ENCODE data around the gene FAM193A. TPM values are rescaled to one million over a fixed set of nuclear protein-coding genes. Genes with fewer than 3 reads are reported as not detected.

The FAM193A gene, protein sequence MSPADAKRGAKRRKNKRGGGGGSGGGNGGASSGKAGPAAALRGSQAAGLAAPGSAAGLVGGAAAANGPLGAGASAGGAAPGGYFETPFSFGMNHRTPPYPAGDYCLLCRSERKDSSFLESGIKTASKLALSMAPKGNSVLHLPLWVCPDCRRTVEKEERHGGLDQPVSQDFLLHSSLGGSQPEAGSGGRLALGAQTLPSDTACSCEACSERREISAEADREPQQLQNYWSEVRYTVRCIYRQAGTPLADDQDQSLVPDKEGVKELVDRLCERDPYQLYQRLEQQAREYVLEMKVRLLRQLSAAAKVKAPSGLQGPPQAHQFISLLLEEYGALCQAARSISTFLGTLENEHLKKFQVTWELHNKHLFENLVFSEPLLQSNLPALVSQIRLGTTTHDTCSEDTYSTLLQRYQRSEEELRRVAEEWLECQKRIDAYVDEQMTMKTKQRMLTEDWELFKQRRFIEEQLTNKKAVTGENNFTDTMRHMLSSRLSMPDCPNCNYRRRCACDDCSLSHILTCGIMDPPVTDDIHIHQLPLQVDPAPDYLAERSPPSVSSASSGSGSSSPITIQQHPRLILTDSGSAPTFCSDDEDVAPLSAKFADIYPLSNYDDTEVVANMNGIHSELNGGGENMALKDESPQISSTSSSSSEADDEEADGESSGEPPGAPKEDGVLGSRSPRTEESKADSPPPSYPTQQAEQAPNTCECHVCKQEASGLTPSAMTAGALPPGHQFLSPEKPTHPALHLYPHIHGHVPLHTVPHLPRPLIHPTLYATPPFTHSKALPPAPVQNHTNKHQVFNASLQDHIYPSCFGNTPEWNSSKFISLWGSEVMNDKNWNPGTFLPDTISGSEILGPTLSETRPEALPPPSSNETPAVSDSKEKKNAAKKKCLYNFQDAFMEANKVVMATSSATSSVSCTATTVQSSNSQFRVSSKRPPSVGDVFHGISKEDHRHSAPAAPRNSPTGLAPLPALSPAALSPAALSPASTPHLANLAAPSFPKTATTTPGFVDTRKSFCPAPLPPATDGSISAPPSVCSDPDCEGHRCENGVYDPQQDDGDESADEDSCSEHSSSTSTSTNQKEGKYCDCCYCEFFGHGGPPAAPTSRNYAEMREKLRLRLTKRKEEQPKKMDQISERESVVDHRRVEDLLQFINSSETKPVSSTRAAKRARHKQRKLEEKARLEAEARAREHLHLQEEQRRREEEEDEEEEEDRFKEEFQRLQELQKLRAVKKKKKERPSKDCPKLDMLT (N-terminal part only)
- total RNA-seq = 5.1 and 7.0 TPM in 2 replicates

GRCh38 chr4:2536193-2537010 is at the start of gene FAM193A:
Gene FAM193A, plus strand, starts transcription at chr4:2536647. Its CDS starts 269 bp downstream, at chr4:2536916.

DNA sequence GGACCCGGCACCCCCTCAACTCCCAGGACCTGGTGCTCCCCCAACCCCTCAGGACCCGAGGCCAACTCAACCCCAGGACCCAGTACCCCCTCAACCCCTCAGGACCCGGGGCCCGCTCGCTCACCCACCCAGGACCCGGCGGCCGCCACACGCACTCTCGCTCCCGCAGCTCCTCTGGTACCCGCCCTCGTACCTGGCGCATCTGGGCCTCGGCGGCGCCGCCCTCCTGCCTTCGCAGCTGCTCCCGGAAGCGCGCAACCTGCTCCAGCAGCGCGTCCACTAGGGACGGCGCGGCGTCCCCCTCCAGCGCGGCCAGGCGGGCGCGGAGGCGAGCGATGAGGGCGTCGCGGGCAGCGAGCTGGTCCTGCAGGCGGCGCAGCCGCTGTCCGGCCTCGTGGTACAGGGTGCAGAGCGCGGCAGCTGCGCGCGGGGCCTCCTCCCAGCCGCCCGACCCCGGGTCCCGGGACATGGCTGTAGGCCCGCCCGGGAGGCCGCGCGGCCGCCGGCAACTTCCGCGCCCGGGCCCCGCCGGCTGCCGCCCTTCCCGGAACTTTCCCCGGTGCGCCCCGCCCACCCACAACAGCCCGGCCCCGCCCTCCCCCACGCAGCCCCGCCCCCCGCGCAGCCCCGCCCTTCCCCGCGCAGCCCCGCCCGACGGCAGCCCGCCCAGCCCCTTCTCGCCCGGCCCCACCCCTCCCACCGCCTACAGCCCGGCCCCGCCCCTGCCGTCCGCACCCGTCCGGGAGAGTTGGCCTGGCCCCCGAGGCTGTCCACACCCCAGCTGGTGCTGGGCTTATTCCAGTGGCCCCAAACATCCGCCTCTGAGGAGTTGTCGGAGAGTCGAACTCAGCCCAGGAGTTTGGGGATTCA is 219.6 kb downstream of the FAM193A start, which contains the start of gene TNIP2:
TSS of gene TNIP2 (minus strand) at position 516 of the 870 bp plus-strand sequence. CDS start at position 469, 47 bp downstream.

Other genes with a start within 250 kb of the FAM193A start
- gene ZFYVE28, start 118.0 kb upstream of the FAM193A start, total RNA-seq = 1.9 and 3.8 TPM in 2 replicates
- gene CFAP99, start 117.7 kb upstream of the FAM193A start, total RNA-seq = not detected in 2 replicates
- gene RNF4, start 67.5 kb upstream of the FAM193A start, total RNA-seq = 51.8 and 96.6 TPM in 2 replicates
- gene TNIP2, start 219.7 kb downstream of the FAM193A start, total RNA-seq = 48.2 and 122 TPM in 2 replicates

Data from tracheal epithelial cell (primary cell).